HG03558 (cell line): Measurements from ENCODE around the gene IGDCC3.

ENCODE experiments used
- ATAC-seq: cut with Tn5 transposase; IDR thresholded peaks from one replicate; pipeline ENCODE4 v1.9.1; 2021; ENCODE audit warnings: moderate number of reproducible peaks; ENCODE audit not compliant: unreplicated experiment; ENCODE audit errors: extremely low read depth

The IGDCC3 gene

GRCh38 chr15:65391732-65392131 is 13.9 kb upstream of the IGDCC3 start:
- no peak for ATAC-seq

- no peak for ATAC-seq
Measured at GRCh38 chr15:65390447-65390846, 12.6 kb upstream of the IGDCC3 start.

GRCh38 chr15:65389226-65389625 is 11.4 kb upstream of the IGDCC3 start:
- ATAC-seq = no peak

DNA sequence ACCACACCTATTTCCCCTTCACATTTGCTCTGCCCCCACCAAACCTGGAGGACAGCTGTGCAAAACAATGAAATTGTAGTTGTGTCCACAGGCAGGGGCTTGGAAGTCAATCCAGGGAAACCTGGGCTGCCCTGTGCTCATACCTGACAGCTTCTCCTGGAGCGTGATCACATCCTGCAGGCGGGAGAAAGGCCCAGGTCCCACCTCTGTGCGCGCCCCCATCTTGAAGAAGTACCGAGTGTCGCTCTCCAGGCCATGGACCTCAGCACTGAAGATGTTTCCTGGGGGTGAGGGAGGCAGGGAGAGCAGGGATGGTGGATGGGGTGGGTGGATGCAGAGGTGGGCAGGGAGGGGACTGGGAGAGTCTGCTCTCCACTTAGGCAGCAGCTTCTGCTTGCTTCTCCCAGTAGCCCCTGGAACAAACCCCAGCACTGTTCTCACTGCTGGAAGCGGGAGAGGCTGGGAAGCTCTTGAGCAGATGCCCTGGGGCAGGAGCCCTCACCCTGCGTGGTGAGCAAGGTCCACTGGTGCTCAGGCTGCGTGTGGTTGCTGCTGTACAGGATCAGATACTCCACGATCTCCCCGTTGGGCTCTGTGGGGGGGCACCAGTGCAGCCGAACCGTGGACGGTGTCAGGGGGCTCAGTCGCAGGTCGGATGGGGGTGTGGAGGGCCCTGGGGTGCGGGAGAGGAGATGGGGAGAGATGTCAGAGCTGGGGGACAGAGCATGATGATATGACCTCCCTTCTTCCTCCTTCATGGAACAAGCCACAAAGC is 10.7 kb upstream of the IGDCC3 start:
- ATAC-seq = no peak

GRCh38 chr15:65386886-65387285 is 9.1 kb upstream of the IGDCC3 start:
- no peak for ATAC-seq

DNA sequence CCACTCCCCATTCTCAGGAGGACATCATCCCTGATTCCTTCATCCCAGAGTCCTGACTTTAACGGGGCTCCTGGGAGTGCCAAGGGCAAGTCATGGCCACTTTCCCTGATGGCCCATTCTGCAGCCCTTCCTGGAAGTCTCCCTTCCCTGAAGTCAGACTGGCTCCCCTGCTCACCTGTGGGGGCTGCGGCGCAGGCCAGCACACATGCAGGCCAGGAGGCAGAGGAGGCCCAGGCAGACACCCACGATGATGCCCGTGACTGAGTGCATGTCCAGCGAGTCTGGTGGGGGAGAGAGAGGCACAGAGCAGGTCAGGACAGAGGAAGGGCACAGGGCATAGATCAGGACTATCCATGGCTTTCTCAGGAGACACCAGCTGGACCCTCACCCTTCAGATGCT is 8.6 kb upstream of the IGDCC3 start:
- no peak for ATAC-seq

DNA sequence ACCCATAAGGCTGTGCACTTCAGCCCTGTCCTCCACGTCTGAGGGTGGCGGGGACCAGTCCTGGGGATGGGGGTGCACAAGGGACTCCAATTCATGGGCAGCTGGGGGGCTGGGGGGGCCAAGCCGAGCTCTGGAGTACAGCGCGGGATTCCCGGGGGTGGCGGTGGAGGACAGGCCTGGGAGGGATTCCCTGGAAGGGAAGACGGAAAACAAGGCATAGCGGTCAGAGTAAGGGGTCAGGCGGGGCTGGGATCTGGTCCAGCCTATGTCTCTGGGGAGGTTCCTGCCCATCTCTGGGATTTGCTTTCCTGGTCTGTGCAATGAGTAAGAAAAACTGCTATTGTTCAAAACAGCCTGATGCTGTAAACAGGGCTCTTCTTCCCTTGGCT is 8.1 kb upstream of the IGDCC3 start:
- ATAC-seq = no peak

GRCh38 chr15:65384895-65385869 is 7.4 kb upstream of the IGDCC3 start:
- ATAC-seq = no peak

DNA sequence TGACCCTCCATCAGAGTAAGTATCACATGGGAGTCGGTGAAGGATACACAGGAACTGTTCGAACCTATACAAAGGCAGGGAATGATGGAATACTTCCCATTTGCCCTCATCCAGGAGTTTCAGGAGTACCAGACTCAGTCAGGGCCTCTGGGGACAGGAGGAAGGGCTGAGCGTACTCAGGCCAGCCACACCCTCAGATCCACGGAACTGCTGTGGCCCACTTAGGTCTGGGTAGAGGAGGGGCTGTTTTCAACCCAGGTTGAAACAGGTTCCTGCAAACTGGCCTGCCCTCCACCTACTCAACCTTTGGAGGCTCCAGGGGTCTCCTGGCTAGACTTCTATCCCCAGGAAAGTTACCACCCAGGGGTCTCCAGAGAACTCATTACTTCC is 6.7 kb upstream of the IGDCC3 start:
- no peak for ATAC-seq

- no peak for ATAC-seq
Measured at GRCh38 chr15:65383991-65384390, 6.2 kb upstream of the IGDCC3 start.

DNA sequence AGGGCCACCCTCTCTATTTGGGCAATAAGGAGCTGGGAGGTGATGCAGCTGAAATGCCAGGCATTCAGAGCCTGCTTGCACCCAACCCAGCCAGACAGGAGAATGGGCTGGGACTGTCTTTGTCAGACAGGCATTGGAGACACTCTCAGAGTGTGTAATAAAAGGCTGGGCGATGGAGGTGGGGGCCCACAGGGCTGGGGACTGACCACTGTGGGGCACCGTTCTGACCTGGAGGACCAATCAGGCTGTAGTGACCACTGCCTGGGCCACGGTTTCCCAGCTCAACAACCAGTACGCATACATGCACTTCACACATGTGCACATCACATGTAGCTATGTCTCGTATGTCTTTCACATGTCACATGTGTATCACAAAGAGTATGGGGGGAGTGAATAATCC is 5.7 kb upstream of the IGDCC3 start:
- no peak for ATAC-seq

GRCh38 chr15:65382921-65383320 is 5.1 kb upstream of the IGDCC3 start:
- ATAC-seq = no peak

DNA sequence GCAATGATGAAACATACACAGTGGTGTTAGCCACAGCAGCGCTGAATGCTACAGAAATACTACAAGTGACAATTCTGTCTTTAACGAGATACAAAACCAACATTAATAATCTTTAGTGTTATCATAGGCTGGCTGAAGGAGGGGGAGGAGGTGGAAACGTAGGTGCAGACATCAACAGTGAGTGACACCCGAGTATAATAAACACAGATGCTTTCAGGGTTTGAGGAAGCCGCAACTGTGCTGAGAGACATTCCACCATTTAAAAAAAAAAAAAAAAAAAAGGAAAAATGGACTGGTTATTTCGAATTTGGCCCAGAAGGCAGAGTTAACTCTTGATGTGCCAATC is 4.3 kb upstream of the IGDCC3 start:
- no peak for ATAC-seq

- ATAC-seq = no peak
Measured at GRCh38 chr15:65381445-65382145, 3.8 kb upstream of the IGDCC3 start.

DNA sequence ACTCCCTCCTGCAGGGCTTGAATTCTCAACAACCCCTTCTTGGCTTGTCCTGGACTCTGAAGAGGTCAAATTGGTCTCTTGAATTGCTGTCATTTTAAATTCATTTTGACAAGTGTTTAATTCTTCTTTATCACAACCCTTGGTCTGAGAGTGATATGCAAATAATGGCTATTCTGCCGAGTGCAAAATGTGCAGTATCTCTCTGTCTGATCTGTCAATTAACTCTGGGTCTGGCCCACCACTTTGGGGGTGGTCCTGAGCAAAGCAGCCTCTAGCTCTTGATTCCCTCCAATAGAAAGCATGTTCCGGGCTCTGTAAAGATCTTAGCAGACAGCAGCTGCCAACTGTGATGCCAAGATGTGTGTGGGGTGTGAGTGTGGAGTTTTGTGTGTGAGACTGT is 2.2 kb upstream of the IGDCC3 start:
- ATAC-seq = no peak

DNA sequence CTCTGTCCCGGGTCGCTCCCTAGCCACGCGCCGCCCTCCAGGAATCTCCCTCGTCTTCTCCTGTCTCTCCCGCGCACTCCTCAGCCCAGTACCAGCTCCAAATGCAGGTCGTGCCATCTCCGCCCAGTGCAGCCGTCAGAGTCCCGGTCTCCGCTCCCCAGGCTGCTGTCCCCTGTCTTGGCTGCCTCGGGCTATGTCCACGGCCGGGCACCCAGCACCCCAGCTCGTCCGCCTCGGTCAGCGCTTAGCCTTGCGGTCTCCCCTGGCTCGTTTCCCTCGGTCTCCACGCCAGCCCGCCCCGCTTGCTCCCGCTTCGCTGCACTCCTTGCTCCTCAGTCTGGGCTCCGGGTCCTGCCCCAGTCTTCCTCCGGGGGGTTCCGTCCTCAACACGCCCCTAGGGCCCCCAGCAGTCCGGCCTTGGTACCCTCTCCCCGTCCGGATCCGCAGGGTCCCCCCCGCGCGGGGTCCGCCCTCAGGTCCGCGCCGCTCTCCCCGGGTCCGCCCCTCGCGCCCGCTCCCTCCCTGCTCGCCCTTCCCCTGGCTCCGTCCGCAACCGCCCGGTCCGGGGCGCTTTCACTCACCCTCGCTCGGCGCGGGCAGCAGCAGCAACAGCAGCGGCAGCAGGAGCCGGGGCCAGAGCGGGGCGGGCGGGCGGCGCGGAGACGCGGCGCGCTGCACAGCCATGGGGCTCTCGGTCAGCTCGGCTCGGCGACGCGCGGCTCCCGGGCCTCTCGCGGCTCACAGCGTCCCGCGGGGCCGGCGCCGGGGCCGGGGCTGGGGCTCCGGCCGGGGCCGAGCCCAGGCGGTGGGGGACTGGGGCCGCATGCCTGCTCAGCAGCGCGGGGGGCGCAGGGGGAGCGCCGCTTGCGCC is 462 bp downstream of the IGDCC3 start:
- no peak for ATAC-seq

GRCh38 chr15:65376767-65377104 is 1.1 kb downstream of the IGDCC3 start:
- ATAC-seq = no peak

DNA sequence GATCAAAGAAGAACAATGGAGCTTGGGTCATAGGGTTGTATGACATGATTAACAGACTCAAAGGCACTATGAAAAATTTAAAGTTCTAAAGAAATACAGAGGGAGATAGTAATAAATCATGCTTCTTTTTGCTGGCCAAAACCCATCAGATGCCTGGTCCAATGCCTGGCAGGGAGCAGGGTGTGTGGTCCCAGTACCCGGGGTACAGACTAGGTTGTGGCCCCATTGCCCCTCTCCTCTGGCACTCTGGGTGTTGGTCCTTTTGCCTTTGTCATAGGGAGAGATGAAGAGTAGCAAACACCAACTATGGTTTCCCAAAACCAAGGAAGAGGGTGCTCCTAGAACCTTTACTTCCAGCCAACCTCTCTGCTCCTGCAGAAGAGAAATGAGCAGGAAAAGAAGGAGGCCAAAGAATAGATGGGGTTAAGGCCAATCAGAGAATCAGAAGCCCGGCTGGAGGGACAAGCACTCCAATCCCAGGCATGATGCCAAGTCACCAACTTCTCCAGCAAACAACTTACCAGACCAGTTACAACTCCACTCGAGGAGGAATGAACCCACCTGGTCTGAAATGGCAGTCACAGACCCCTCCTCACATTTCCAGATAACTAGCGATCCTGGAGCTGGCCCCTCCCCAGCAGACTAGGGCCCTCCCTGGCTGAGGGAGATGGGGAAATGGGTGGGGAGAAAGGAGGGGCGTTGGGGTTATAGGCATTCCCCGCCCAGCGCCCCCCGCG is 1.8 kb downstream of the IGDCC3 start:
- ATAC-seq = no peak

GRCh38 chr15:65374821-65375401 is 2.9 kb downstream of the IGDCC3 start:
- no peak for ATAC-seq
